H9 (cell line): ENCODE results near the gene CDCP1. TPM values are rescaled to one million over a fixed set of nuclear protein-coding genes. Genes with fewer than 3 reads are reported as not detected.

Experiments used
- DNase-seq: peaks from one replicate; pipeline ENCODE4 v3.0.0-alpha.2; 2017
- H2AFZ ChIP-seq: one replicate; pipeline ENCODE4 v1.6.1; 2013; ENCODE audit warnings: mild to moderate bottlenecking, low read length, control low read depth, moderate library complexity
- H2AK5ac ChIP-seq: 2 replicates; pipeline ENCODE4 v1.6.1; 2013; ENCODE audit warnings: low read length, control low read depth, mixed read lengths; ENCODE audit not compliant: insufficient read length
- H2BK120ac ChIP-seq: one replicate; pipeline ENCODE4 v1.6.1; 2013; ENCODE audit warnings: low read depth, mild to moderate bottlenecking, low read length, control low read depth, inconsistent platforms; ENCODE audit not compliant: poor library complexity, severe bottlenecking
- H2BK12ac ChIP-seq: 2 replicates; pipeline ENCODE4 v1.6.1; 2013; ENCODE audit warnings: low read length, control low read depth, mixed read lengths, low read depth; ENCODE audit not compliant: insufficient read length
- H2BK15ac ChIP-seq: 2 replicates; pipeline ENCODE4 v1.6.1; 2013; ENCODE audit warnings: low read depth, low read length, control low read depth
- H2BK20ac ChIP-seq: one replicate; pipeline ENCODE4 v1.6.1; 2013; ENCODE audit warnings: low read depth, mild to moderate bottlenecking, low read length, control low read depth, inconsistent platforms; ENCODE audit not compliant: poor library complexity, severe bottlenecking
- H2BK5ac ChIP-seq: 2 replicates; pipeline ENCODE4 v1.6.1; 2013; ENCODE audit warnings: low read length, control low read depth, mixed read lengths; ENCODE audit not compliant: insufficient read length
- H3K14ac ChIP-seq: 2 replicates; pipeline ENCODE4 v1.6.1; 2013; ENCODE audit warnings: low read length, control low read depth; ENCODE audit not compliant: insufficient read depth
- H3K18ac ChIP-seq: 2 replicates; pipeline ENCODE4 v1.6.1; 2013; ENCODE audit warnings: low read depth, mild to moderate bottlenecking, mixed read lengths, low read length, control low read depth; ENCODE audit not compliant: insufficient read length
- H3K23ac ChIP-seq: 2 replicates; pipeline ENCODE4 v1.6.1; 2013; ENCODE audit warnings: low read length, control low read depth, mixed read lengths, low read depth; ENCODE audit not compliant: insufficient read length
- H3K23me2 ChIP-seq: 2 replicates; pipeline ENCODE4 v1.6.1; 2013; ENCODE audit warnings: low read depth, mild to moderate bottlenecking, mixed read lengths, low read length, control low read depth; ENCODE audit not compliant: insufficient read length, poor library complexity, severe bottlenecking
- H3K27ac ChIP-seq: 2 replicates; pipeline ENCODE4 v1.5.1; 2013; ENCODE audit warnings: low read length, control low read depth, mixed read lengths, low read depth; ENCODE audit not compliant: insufficient read length
- H3K27me3 ChIP-seq: 2 replicates; pipeline ENCODE4 v1.6.1; 2013; ENCODE audit warnings: low read length, control low read depth, inconsistent platforms; ENCODE audit not compliant: insufficient read depth
- H3K4ac ChIP-seq: 2 replicates; pipeline ENCODE4 v1.6.1; 2013; ENCODE audit warnings: low read depth, mild to moderate bottlenecking, control low read depth, inconsistent platforms, low read length, moderate library complexity
- H3K4me1 ChIP-seq: 2 replicates; pipeline ENCODE4 v1.6.1; 2013; ENCODE audit warnings: low read length, control low read depth, inconsistent platforms; ENCODE audit not compliant: insufficient read depth
- H3K4me2 ChIP-seq: 2 replicates; pipeline ENCODE4 v1.6.1; 2013; ENCODE audit warnings: low read length, control low read depth, mixed read lengths; ENCODE audit not compliant: insufficient read length, insufficient read depth
- H3K56ac ChIP-seq: 2 replicates; pipeline ENCODE4 v1.6.1; 2013; ENCODE audit warnings: low read depth, mild to moderate bottlenecking, mixed read lengths, low read length, control low read depth; ENCODE audit not compliant: insufficient read length
- H3K79me1 ChIP-seq: 2 replicates; pipeline ENCODE4 v1.6.1; 2013; ENCODE audit warnings: low read depth, mild to moderate bottlenecking, moderate library complexity, low read length, control low read depth, inconsistent platforms; ENCODE audit not compliant: insufficient read depth, poor library complexity, severe bottlenecking
- H3K79me2 ChIP-seq: 2 replicates; pipeline ENCODE4 v1.6.1; 2013; ENCODE audit warnings: low read length, control low read depth, inconsistent platforms; ENCODE audit not compliant: insufficient read depth
- H3K9ac ChIP-seq: 2 replicates; pipeline ENCODE4 v1.6.1; 2013; ENCODE audit warnings: low read length, control low read depth, mixed read lengths; ENCODE audit not compliant: insufficient read length; ENCODE audit errors: extremely low read depth
- H3K9me3 ChIP-seq: one replicate; pipeline ENCODE4 v1.6.1; 2013; ENCODE audit warnings: low read depth, low read length, inconsistent platforms; ENCODE audit not compliant: control insufficient read depth
- H3T11ph ChIP-seq: one replicate; pipeline ENCODE4 v1.6.1; 2013; ENCODE audit warnings: mild to moderate bottlenecking, low read length, control low read depth, inconsistent platforms
- H4K20me1 ChIP-seq: one replicate; pipeline ENCODE4 v1.6.1; 2013; ENCODE audit not compliant: control insufficient read depth, insufficient read length, insufficient read depth
- H4K5ac ChIP-seq: 2 replicates; pipeline ENCODE4 v1.6.1; 2013; ENCODE audit warnings: low read depth, mild to moderate bottlenecking, mixed read lengths, low read length, control low read depth; ENCODE audit not compliant: insufficient read length
- H4K8ac ChIP-seq: replicated peaks from 2 replicates; pipeline ENCODE4 v1.6.1; 2013; ENCODE audit warnings: low read length, control low read depth, mixed read lengths, low read depth; ENCODE audit not compliant: insufficient read length
- H4K91ac ChIP-seq: 2 replicates; pipeline ENCODE4 v1.6.1; 2013; ENCODE audit warnings: low read depth, mild to moderate bottlenecking, moderate library complexity, mixed read lengths, low read length, control low read depth; ENCODE audit not compliant: insufficient read length
- H3K27ac Mint-ChIP-seq, 3 experiments: 2 replicates in 2 of 3; 3 replicates in 1 of 3; pipeline ENCODE4 v1.8.0; 2020 to 2021; ENCODE audit warnings: mixed read lengths in 3 of 3, mild to moderate bottlenecking in 1 of 3, moderate library complexity in 1 of 3
- H3K27me3 Mint-ChIP-seq: 2 replicates; pipeline ENCODE4 v1.8.0; 2021; ENCODE audit warnings: low read depth, mild to moderate bottlenecking, moderate library complexity, mixed read lengths
- H3K36me3 Mint-ChIP-seq, 3 experiments: 2 replicates in 2 of 3; 3 replicates in 1 of 3; pipeline ENCODE4 v1.8.0; 2020 to 2021; ENCODE audit warnings: low read depth in 3 of 3, mixed read lengths in 3 of 3; ENCODE audit not compliant: insufficient read depth in 1 of 3
- H3K4me1 Mint-ChIP-seq, 2 experiments: 2 replicates each; pipeline ENCODE4 v1.8.0; 2020; ENCODE audit warnings: mixed read lengths in 2 of 2
- H3K4me3 Mint-ChIP-seq, 2 experiments: 2 replicates in 1 of 2; 3 replicates in 1 of 2; pipeline ENCODE4 v1.8.0; 2020 to 2021; ENCODE audit warnings: mild to moderate bottlenecking in 2 of 2, mixed read lengths in 2 of 2, moderate library complexity in 1 of 2
- H3K9me3 Mint-ChIP-seq, 2 experiments: 2 replicates in 1 of 2; 3 replicates in 1 of 2; pipeline ENCODE4 v1.8.0; 2020; ENCODE audit warnings: mild to moderate bottlenecking in 2 of 2, mixed read lengths in 2 of 2, moderate library complexity in 1 of 2
- CTCF ChIP-seq: fragments of 200-600 bp; sonication (generic); conservative IDR thresholded peaks from 3 replicates; pipeline ENCODE4 v1.8.0; 2021; ENCODE audit warnings: antibody characterized with exemption, mild to moderate bottlenecking
- WGBS: extraction: QIAGEN DNeasy Blood & Tissue Kit; methylation state at CpG from one replicate; pipeline ENCODE4 v1.1.7; 2013; ENCODE audit warnings: missing lambda C conversion rate, low lambda C conversion rate, mixed read lengths; ENCODE audit not compliant: insufficient read length; ENCODE audit errors: extremely low coverage; 5-methylcytosine and 5-hydroxymethylcytosine counted together
- total RNA-seq: library from RNA; stranded (reverse); gene quantifications from 2 replicates; pipeline ENCODE4 v1.2.1, GENCODE V29; 2021

Gene CDCP1
- total RNA-seq, 1 experiment from 2014 or later: 12.9 TPM

- Histone ChIP-seq H2BK12ac (no peak overlapping the region), H3K4ac (no peak overlapping the region), H2BK20ac (no peak overlapping the region), H4K5ac (no peak overlapping the region), H2BK120ac (no peak overlapping the region), H3K4me2 (no peak overlapping the region), H3K27ac (no peak overlapping the region), H3K79me2 (no peaks in the 10 kb centered on the region), H3K23me2 (no peaks in the 10 kb centered on the region), H3K27me3 (no peaks in the 10 kb centered on the region), H3K14ac (no peak overlapping the region), H2BK15ac (no peak overlapping the region), H2AK5ac (no peak overlapping the region), H3K9ac (no peak overlapping the region), H3K79me1 (no peaks in the 10 kb centered on the region), H3K4me1 (no peaks in the 10 kb centered on the region; the same call in 1 of the 2 replicates), H3K18ac (no peak overlapping the region), H3K9me3 (no peaks in the 10 kb centered on the region), H4K8ac (no peak overlapping the region), H2AFZ (no peak overlapping the region), H2BK5ac (no peak overlapping the region), H3T11ph (no peak overlapping the region), H4K20me1 (no peaks in the 10 kb centered on the region), H4K91ac (no peak overlapping the region), H3K56ac (no peak overlapping the region), H3K23ac (no peak overlapping the region)
- H3K27me3 Mint-ChIP-seq: peaks cover 4% of the 10 kb centered on the region
- DNase-seq: no peak
- H3K27ac Mint-ChIP-seq: no peak overlapping the region; a peak in 1 of 7 replicates
- no peak overlapping the region for H3K4me3 Mint-ChIP-seq
- no CpG with 5 or more reads among the region's 2 CpGs for WGBS
- TF ChIP-seq CTCF: no peak
- peaks cover 0 to 2% of the 10 kb centered on the region in 2 experiments; a peak in 3 of 5 replicates for H3K9me3 Mint-ChIP-seq
- peaks cover 3 to 20% (median 10%) of the 10 kb centered on the region in 3 experiments; a peak in 5 of 7 replicates for H3K36me3 Mint-ChIP-seq
- H3K4me1 Mint-ChIP-seq: peaks cover 11 to 15% of the 10 kb centered on the region in 2 experiments
Measured at GRCh38 chr3:45081506-45082141, 64.6 kb downstream of the CDCP1 start.
